ENCODE results near the gene TJP2.

GRCh38 chr9:69248005-69248404 is 73.9 kb downstream of the TJP2 start:
- TF ChIP-seq POLR2A (IDR thresholded peaks at IDR 0.05), result no peak
- no peak for TF ChIP-seq CTCF (IDR thresholded peaks at IDR 0.05)
